HG03045 (cell line): ENCODE data around the gene UBE3C.
"Not testable (repeated sequence)": the region's sequence is repeated elsewhere in the genome, so short reads cannot be mapped to it uniquely, and the experiment has no call there.

Experiments used
- ATAC-seq: cut with Tn5 transposase; IDR thresholded peaks from one replicate; pipeline ENCODE4 v1.9.1; 2021; ENCODE audit warnings: mild to moderate bottlenecking, moderate library complexity; ENCODE audit not compliant: unreplicated experiment

Gene UBE3C

GRCh38 chr7:157138424-157139110, at the start of gene UBE3C:
TSS of gene UBE3C (plus strand) at chr7:157138926. CDS start at chr7:157139273, 347 bp downstream.
- ATAC-seq, result peak; percentile 86

- ATAC-seq, result no peak
Measured at GRCh38 chr7:157089100-157089610, 49.6 kb upstream of the UBE3C start.

DNA sequence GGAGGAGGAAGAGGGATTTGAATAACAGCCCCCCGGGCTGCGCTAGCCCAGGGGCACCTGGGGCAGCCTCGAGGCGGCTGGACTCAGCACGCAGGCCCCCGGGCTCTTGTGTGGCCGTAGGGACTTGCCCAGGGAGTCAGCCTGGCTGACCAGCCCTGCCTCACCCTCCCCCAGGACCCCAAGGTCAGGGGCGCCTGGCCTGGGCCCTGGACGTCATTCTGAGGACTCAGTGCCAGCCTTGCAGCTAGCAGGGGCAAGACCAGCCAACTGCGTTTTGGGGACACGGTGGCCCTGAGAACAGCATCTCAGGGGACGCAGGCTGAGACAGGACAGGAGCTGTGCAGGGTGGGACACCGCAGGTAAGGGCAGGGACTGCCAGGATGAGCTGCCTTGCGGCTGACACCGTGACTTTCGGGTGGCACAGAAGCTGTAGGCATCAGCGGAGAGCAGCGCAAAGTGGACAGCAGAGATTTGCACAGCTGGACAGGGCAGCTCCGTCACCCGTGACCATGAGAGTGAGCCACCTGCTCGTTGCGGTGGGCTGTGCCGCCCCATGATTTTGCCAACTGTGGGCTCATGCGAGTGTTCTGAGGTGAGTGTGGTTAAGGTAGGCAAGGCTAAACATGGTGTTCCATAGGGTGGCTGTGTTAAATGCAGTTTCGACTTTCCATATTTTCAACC, 48.1 kb upstream of the UBE3C start:
- ATAC-seq, result no peak

- no peak for ATAC-seq
Measured at GRCh38 chr7:157096286-157097055, 42.3 kb upstream of the UBE3C start.

DNA sequence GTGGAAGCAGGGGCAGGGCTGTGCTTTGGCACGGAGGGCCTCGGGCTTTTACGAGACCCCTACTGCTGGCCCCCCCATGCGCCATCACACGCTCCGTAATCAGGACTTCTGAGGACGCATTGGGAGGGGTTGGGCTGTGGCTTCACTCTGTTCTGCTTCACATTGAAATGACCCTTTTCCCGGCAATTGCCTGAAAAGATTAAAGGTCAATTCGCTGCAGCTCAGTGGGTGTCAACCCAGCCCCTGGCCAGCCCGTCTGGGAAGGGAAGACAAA, 41.7 kb upstream of the UBE3C start:
- ATAC-seq, result no peak

- ATAC-seq, result no peak
Measured at GRCh38 chr7:157097569-157097968, 41.2 kb upstream of the UBE3C start.

DNA sequence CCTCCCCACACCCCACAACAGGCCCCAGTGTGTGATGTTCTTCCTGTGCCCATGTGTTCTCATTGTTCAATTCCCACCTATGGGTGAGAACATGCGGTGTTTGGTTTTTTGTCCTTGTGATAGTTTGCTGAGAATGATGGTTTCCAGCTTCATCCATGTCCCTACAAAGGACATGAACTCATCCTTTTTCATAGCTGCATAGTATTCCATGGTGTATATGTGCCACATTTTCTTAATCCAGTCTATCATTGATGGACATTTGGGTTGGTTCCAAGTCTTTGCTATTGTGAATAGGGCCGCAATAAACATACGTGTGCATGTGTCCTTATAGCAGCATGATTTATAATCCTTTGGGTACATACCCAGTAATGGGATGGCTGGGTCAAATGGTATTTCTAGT, 38.7 kb upstream of the UBE3C start:
- ATAC-seq, result not testable (repeated sequence)

- not testable (repeated sequence) for ATAC-seq
Measured at GRCh38 chr7:157103641-157104040, 35.1 kb upstream of the UBE3C start.

GRCh38 chr7:157111311-157111710, 27.4 kb upstream of the UBE3C start:
- ATAC-seq, result no peak

DNA sequence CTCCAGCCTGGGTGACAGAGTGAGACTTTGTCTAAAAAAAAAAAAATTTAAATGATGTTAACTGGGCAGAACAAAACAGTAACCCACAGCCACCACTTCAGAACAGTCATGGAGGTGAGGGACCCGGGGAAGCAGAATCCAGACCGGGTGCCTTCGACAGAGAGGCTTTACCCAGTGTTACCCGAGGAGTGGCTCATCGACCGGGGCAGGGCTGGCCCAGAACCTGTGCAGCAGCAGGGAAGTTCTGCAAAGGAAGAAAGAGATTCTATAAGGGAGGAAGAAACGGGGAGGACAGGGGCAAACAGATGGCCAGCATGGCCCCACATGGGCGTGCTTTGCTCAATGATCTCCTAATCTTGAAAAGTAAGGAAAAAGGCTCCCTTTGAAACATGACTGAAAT, 26.0 kb upstream of the UBE3C start:
- ATAC-seq, result no peak

DNA sequence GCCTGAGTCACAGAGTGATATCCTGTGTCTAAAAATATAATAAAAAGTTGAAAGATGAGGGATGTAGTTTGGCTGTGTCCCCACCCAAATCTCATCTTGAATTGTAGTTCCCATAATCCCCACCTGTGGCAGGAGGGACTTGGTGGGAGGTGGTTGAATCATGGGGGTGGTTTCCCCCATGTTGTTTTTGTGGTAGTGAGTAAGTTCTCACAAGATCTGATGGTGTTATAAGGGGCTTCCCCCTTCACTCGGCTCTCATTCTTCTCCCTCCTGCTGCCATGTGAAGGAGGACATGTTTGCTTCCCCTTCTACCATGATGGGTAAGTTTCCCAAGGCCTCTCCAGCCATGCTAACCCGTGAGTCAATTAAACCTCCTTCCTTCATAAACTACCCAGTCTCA, 25.1 kb upstream of the UBE3C start:
- no peak for ATAC-seq

DNA sequence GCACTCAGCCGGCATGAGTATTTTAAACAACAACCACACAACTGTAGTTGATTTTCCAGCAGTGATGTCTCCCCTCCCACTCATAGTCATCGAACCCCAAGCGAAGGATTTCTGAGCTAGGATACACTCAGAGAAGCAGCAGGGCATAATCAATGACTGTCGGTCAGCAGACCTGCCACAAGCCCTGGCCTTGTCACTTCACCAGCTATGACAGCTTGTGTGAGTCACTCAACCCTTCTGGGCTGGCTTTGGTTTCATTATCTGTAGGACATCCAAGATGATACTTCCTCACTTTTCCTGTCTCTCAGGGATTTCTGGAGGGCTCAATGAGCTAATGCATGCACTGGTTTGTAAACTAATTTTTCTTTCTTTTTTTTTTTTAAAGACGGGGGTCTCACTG, 22.0 kb upstream of the UBE3C start:
- no peak for ATAC-seq

- no peak for ATAC-seq
Measured at GRCh38 chr7:157117796-157118195, 20.9 kb upstream of the UBE3C start.

DNA sequence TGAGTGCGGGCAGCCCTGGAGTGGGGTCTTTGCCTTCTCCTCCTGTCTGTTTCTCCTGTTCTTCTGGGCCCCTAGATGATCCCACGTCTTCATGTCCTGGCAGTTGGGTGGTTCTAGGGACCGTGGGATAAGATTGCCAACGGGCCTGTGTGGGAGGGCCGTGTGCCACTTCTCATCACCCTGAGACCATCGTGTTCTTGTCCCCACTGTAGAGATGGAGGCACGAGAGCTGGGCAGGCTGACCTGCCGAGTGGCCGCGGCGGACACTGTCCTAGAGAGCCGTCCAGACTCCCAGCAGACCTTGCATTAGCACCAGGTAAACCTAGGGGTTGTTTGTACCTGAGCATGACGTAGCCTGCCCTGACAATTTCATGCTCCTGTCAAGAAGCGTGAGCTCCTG, 18.5 kb upstream of the UBE3C start:
- no peak for ATAC-seq

DNA sequence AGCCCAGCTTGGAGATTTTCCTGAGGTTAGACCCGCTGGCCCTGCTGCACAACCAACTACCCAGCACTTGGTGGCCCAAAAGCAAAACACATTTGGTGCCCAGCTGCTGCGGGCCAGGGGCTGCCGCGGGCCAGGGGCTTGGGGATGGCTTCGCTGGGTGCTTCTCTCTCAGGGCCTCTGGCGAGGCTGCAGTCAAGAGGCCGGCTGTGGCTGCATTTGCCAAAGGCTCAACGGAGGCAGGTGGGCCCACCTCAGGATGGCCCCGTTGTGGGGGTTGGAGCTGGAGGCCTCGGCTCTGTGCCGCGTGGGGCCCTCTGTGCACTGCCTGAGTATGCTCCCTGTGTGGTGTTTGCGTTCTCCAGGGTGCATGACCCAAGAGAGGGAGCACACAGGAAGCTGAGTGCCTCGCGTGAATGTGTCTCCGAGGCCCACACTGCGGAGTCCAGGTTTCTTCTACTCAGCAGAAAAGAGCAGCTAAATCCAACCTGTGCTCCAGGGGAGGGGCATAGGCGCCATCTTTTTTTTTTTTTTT, 17.5 kb upstream of the UBE3C start:
- ATAC-seq, result no peak

DNA sequence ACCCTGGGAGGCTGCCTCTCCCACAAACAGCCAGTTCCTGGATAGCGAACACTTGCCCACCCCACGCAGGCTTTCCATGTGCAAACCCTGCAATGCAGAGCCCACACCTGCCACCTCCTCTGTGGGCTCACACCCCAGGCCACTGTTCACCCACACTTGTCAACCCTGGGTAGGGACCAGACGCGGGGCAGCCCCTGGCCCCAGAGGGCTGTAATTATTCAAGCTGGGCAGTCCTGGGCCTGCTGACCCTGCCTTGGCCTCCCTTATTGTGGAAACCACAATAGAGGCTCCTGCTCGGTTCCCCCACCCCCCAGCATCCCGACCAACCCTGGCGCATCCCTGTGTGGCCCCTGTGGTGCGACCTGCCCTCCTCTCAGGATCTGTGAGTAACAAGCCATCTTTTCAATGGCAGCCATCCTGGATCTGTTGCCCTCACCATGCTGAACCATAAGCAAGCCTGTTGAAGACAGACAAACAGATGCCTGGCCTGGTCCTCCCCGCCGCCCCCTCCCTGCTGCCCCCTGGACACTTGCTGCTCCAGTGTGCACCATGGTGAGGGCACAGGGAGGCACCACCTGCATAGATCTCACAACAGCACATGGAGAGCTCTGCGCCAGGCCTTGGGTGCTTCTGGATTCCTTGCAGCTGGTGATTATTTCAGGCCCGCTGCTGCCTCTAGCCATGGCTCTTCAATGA, 15.8 kb upstream of the UBE3C start:
- ATAC-seq, result no peak

DNA sequence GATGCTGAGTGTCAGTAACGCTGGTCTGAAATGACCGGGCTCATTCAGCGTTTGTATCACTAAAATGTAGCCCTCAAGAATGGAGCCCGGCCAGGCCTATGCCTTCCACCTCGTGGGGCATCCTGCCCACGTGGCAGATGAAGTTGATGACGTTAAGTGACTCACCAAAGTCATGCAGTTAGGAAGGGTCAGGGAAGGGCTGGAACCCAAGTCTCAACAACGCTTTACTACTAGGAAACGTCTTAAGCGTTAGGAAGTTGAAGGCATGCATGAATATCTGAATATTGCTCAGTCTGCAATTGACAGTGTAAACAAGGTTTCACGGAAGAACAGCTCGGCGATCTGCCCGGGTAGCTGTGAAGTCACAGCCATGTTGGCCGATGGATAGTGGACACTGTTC, 14.0 kb upstream of the UBE3C start:
- ATAC-seq, result no peak

- ATAC-seq, result no peak
Measured at GRCh38 chr7:157125376-157126223, 13.1 kb upstream of the UBE3C start.

DNA sequence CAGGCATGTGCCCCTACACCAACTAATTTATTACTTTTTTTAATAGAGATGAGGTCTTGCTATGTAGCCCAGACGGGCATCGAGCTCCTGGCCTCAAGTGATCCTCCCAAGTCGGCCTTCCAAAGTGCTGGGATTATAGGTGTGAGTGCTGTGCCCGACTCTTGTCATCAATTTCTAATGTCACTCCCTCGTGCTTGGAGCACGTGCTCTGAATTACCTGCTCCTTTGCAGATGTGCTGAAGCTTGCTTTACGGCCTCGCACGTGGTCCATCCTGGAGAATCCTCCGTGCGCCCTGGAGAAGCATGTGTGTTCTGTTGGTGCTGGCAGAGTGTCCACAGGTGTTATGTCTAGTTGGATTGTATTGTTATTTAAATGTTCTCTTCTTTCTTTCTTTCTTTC, 11.8 kb upstream of the UBE3C start:
- no peak for ATAC-seq

- ATAC-seq, result no peak
Measured at GRCh38 chr7:157129200-157129599, 9.5 kb upstream of the UBE3C start.
